GM18498 (cell line): Measurements from ENCODE around the gene RAB20.
"Not testable (repeated sequence)": the region's sequence is repeated elsewhere in the genome, so short reads cannot be mapped to it uniquely, and the experiment has no call there.

Experiments
- ATAC-seq: cut with Tn5 transposase; IDR thresholded peaks from one replicate; pipeline ENCODE4 v1.9.1; 2021; ENCODE audit warnings: mild to moderate bottlenecking, moderate library complexity; ENCODE audit not compliant: unreplicated experiment

Gene RAB20

GRCh38 chr13:110575322-110576069 lies 14.0 kb upstream of the RAB20 start:
- ATAC-seq: peak; percentile 84

- ATAC-seq: no peak
Observed at GRCh38 chr13:110574161-110574560, 12.6 kb upstream of the RAB20 start.

DNA sequence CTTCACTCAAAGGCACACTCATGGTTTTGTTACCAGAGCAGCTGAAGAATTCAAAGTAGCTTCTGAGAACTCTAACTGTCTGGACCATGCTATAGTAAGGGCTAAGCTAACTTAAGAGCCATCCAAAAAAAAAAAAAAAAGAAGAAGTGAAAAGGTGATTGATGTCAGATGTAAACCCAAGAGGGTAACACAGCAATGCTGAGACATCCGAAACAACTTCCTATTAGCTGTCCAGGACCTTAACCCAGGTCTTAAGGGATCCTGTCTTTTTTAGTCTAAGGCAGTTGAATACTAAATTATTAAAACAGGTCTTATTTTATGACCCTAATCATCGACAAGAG lies 11.2 kb upstream of the RAB20 start:
- ATAC-seq: no peak

- ATAC-seq: no peak
Observed at GRCh38 chr13:110571896-110572777, 10.6 kb upstream of the RAB20 start.

- ATAC-seq: no peak
Observed at GRCh38 chr13:110570886-110571285, 9.4 kb upstream of the RAB20 start.

GRCh38 chr13:110569962-110570361 lies 8.4 kb upstream of the RAB20 start:
- not testable (repeated sequence) for ATAC-seq

- no peak for ATAC-seq
Observed at GRCh38 chr13:110568612-110569011, 7.1 kb upstream of the RAB20 start.

- no peak for ATAC-seq
Observed at GRCh38 chr13:110566171-110566570, 4.6 kb upstream of the RAB20 start.

DNA sequence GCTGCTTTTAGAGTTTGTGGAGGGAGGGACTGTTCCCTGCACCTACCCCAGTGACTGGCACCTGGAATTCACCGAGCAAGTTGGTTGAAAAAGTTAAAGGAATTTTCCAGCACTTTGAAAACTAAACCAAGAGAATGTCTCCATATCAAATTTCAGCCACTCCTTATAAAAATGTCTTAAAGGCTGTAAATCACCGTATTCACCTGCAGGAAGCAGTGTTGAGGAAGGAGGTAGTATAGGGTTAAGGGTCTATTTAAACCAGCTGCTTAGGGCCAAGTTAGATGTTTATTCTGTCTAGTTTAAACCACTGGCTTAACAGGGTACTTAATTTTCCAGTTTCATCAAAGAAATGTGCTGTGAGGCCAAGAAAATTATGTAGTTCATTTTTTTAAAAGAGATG lies 3.8 kb upstream of the RAB20 start:
- no peak for ATAC-seq

GRCh38 chr13:110564472-110564985 lies 3.0 kb upstream of the RAB20 start:
- no peak for ATAC-seq

DNA sequence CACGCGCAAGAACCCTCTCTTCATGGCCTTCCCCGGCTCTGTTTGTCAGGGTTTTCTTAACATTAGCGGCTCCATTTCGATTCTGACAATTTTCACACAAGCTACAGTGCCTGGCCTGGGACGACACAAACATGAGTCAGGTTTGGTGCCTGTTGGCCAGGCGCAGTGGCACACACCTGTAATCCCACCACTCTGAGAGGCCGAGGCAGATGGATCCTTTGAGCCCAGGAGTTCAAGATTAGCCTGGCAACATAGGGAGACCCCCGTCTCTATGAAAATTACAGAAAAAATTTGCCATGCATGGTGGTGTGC lies 1.9 kb upstream of the RAB20 start:
- no peak for ATAC-seq

- ATAC-seq: no peak
Observed at GRCh38 chr13:110562696-110563462, 1.4 kb upstream of the RAB20 start.

GRCh38 chr13:110562036-110562597 lies 595 bp upstream of the RAB20 start:
- ATAC-seq: no peak

DNA sequence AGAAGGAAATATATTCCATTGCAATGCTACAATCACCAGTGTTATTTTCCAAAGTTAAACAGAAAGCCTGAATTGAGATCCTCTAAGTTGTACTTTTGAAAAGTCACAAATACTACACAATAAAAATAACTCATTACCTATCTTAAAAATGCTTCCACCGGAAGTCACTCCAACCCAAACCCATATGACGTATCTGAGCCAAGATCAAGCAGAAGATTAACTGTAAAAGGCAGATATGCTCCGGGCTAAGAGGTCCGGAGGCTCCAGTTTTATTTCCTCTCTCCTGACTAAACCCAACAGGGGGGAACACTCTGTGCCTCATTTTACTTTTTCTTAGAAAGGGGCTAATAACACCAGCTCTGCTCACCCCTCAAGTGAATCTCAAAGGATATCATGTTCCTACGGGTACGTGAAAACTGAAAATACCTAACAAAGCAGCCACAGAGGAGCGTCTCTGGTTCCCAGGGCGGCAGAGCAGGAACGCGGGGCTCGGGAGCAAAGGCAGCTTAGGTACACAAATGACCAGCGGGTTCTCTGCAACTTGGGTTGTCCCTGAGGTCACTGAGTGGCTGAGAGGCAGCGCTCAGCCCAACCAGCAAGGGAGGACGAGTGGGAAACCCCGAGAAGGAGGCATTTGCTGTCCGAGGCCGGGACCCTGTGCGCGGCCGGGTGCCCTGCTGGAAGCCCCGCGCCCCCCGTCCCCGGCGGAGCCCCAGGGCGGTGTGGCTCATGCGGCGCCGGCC lies 750 bp downstream of the RAB20 start:
- ATAC-seq: peak; percentile 31

GRCh38 chr13:110559986-110560385 lies 1.5 kb downstream of the RAB20 start:
- no peak for ATAC-seq

- no peak for ATAC-seq
Observed at GRCh38 chr13:110559429-110559943, 2.0 kb downstream of the RAB20 start.

DNA sequence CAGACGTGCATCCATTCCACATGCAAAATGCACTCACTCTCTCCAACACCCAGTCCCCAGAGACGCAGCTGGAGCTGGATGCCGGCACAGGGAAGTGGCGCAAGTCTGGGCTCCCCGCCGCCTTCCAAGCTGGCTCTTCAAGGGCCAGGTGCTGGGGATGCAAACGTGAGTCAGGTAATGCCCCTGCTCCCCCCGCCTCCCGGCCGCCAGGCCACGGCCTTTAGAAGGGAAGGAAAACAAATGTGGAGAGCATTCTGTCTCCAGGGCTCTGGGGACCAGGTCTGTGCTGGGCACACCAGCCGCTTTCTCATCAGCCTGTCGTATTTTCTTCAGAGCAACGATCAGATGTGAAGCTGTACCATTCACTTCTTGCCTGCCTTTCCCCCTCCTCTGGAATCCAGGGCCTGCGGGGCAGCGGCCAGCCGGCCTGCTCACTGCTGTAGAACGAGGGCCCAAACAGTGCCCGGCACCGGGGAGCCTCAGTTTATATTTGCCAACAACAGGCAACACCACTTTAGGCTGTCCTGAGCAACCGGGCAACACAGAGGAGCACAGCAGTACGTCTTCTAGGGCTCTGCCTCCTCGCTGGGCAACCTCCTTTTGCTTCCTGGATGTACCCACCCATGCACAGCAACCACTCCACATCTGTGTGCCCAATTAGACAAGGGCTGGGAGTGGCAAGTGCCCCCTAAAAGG lies 3.8 kb downstream of the RAB20 start:
- no peak for ATAC-seq

DNA sequence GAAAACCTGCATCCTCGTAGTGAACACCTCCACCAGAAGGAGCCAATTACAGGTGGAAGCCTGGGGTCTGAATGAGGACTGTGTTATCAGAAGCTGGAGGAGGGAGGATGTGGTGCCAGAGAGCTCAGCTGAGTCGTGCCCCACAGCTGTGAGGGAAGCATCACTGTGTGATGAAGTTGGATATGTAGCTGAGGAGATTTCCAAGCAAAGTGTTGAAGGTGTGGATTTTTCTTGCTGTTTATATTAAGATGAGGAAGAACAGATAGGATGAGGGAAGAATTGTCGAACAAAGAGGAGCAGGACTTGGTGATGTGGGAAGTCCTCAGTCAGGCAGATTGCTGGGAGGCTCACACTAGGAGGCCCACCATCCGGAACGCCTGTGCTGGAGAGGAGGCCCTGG lies 4.4 kb downstream of the RAB20 start:
- ATAC-seq: no peak

GRCh38 chr13:110556224-110556606 lies 5.3 kb downstream of the RAB20 start:
- no peak for ATAC-seq
